ENCODE measurements around the gene SLC27A6.

Gene SLC27A6

GRCh38 chr5:129051283-129051682, 86.0 kb downstream of the SLC27A6 start:
- DNase-seq (no peak), ATAC-seq (replicated peaks) (no peak)
- no peak overlapping the region for H3K27ac Mint-ChIP-seq
- H3K4me1 Mint-ChIP-seq (ENCODE audit: low read depth in 2 of 2), result no peaks in the 10 kb centered on the region
- no peak overlapping the region for H3K4me3 Mint-ChIP-seq
- H3K9me3 Mint-ChIP-seq, result no peaks in the 10 kb centered on the region
- H3K27me3 Mint-ChIP-seq, result peaks cover 5 to 31% of the 10 kb centered on the region in 2 donors
- H3K36me3 Mint-ChIP-seq (ENCODE audit: insufficient read depth), result no peaks in the 10 kb centered on the region

GRCh38 chr5:129053438-129053837, 88.2 kb downstream of the SLC27A6 start:
- Mint-ChIP-seq H3K9me3 (no peaks in the 10 kb centered on the region), H3K4me1 (ENCODE audit: low read depth in 2 of 2) (no peaks in the 10 kb centered on the region), H3K36me3 (ENCODE audit: insufficient read depth) (no peaks in the 10 kb centered on the region), H3K27me3 (peaks cover 5 to 31% of the 10 kb centered on the region in 2 donors), H3K27ac (no peak overlapping the region), H3K4me3 (no peak overlapping the region)
- no peak for DNase-seq
- ATAC-seq (replicated peaks), result no peak

- H3K4me1 Mint-ChIP-seq (ENCODE audit: low read depth in 2 of 2), result no peaks in the 10 kb centered on the region
- no peak overlapping the region for H3K4me3 Mint-ChIP-seq
- DNase-seq (no peak), ATAC-seq (replicated peaks) (no peak)
- no peak overlapping the region for H3K27ac Mint-ChIP-seq
- H3K36me3 Mint-ChIP-seq (ENCODE audit: insufficient read depth), result no peaks in the 10 kb centered on the region
- H3K27me3 Mint-ChIP-seq, result peaks cover 8 to 31% of the 10 kb centered on the region in 2 donors
- no peaks in the 10 kb centered on the region for H3K9me3 Mint-ChIP-seq
These were observed 92.0 kb downstream of the SLC27A6 start for GRCh38 chr5:129057329-129057728.

GRCh38 chr5:129061849-129062248, 96.6 kb downstream of the SLC27A6 start:
- no peak overlapping the region for H3K27ac Mint-ChIP-seq
- H3K4me1 Mint-ChIP-seq (ENCODE audit: low read depth in 2 of 2), result no peaks in the 10 kb centered on the region
- H3K9me3 Mint-ChIP-seq, result no peaks in the 10 kb centered on the region
- ATAC-seq (replicated peaks), result no peak
- no peaks in the 10 kb centered on the region for H3K36me3 Mint-ChIP-seq (ENCODE audit: insufficient read depth)
- H3K27me3 Mint-ChIP-seq, result peaks cover 13 to 17% of the 10 kb centered on the region in 2 donors
- no peak for DNase-seq
- H3K4me3 Mint-ChIP-seq, result no peak overlapping the region

- Mint-ChIP-seq H3K4me3 (no peak overlapping the region), H3K36me3 (ENCODE audit: insufficient read depth) (no peaks in the 10 kb centered on the region), H3K27ac (no peak overlapping the region), H3K27me3 (peaks cover 13 to 16% of the 10 kb centered on the region in 2 donors), H3K4me1 (ENCODE audit: low read depth in 2 of 2) (no peaks in the 10 kb centered on the region), H3K9me3 (no peaks in the 10 kb centered on the region)
- ATAC-seq (replicated peaks) (no peak), DNase-seq (no peak)
These were observed 98.3 kb downstream of the SLC27A6 start for GRCh38 chr5:129063483-129064113.

- no peak for ATAC-seq (replicated peaks)
- Mint-ChIP-seq H3K36me3 (ENCODE audit: insufficient read depth) (no peaks in the 10 kb centered on the region), H3K9me3 (no peaks in the 10 kb centered on the region), H3K4me3 (no peak overlapping the region), H3K27ac (no peak overlapping the region), H3K4me1 (ENCODE audit: low read depth in 2 of 2) (no peaks in the 10 kb centered on the region), H3K27me3 (peaks cover 6 to 26% of the 10 kb centered on the region in 2 donors)
- no peak for DNase-seq
These were observed 100.4 kb downstream of the SLC27A6 start for GRCh38 chr5:129065721-129066120.

- peaks cover 1% of the 10 kb centered on the region for H3K36me3 Mint-ChIP-seq (ENCODE audit: insufficient read depth)
- H3K4me3 Mint-ChIP-seq, result no peak overlapping the region
- peaks cover 1 to 19% of the 10 kb centered on the region in 2 donors for H3K27me3 Mint-ChIP-seq
- no peaks in the 10 kb centered on the region for H3K4me1 Mint-ChIP-seq (ENCODE audit: low read depth in 2 of 2)
- H3K9me3 Mint-ChIP-seq, result no peaks in the 10 kb centered on the region
- no peak for ATAC-seq (replicated peaks)
- no peak overlapping the region for H3K27ac Mint-ChIP-seq
- no peak for DNase-seq
These were observed 102.5 kb downstream of the SLC27A6 start for GRCh38 chr5:129067745-129068144.

- Mint-ChIP-seq H3K4me1 (ENCODE audit: low read depth in 2 of 2) (no peaks in the 10 kb centered on the region), H3K27me3 (peaks cover 17 to 32% of the 10 kb centered on the region in 2 donors), H3K36me3 (ENCODE audit: insufficient read depth) (peaks cover 5% of the 10 kb centered on the region), H3K9me3 (no peaks in the 10 kb centered on the region), H3K4me3 (no peak overlapping the region), H3K27ac (no peak overlapping the region)
- ATAC-seq (replicated peaks), result no peak
- DNase-seq, result no peak
These were observed 104.0 kb downstream of the SLC27A6 start for GRCh38 chr5:129069292-129069691.

- DNase-seq (no peak), ATAC-seq (replicated peaks) (no peak)
- Mint-ChIP-seq H3K9me3 (no peaks in the 10 kb centered on the region), H3K4me1 (ENCODE audit: low read depth in 2 of 2) (no peaks in the 10 kb centered on the region), H3K27me3 (peaks cover 25 to 33% of the 10 kb centered on the region in 2 donors), H3K4me3 (no peak overlapping the region), H3K27ac (no peak overlapping the region), H3K36me3 (ENCODE audit: insufficient read depth) (peaks cover 5% of the 10 kb centered on the region)
These were observed 107.8 kb downstream of the SLC27A6 start for GRCh38 chr5:129073111-129073510.

- no peak overlapping the region for H3K4me3 Mint-ChIP-seq
These were observed 109.6 kb downstream of the SLC27A6 start for GRCh38 chr5:129074903-129075302.

GRCh38 chr5:129077433-129078075, 112.3 kb downstream of the SLC27A6 start:
- DNase-seq (no peak), ATAC-seq (replicated peaks) (no peak)
- Mint-ChIP-seq H3K4me1 (ENCODE audit: low read depth in 2 of 2) (no peaks in the 10 kb centered on the region), H3K36me3 (ENCODE audit: insufficient read depth) (peaks cover 5% of the 10 kb centered on the region), H3K27ac (no peak overlapping the region), H3K27me3 (peaks cover 25 to 26% of the 10 kb centered on the region in 2 donors), H3K9me3 (no peaks in the 10 kb centered on the region), H3K4me3 (no peak overlapping the region)

More at GRCh38 chr5:129074903-129075302, 109.6 kb downstream of the SLC27A6 start:
- H3K9me3 Mint-ChIP-seq, result no peaks in the 10 kb centered on the region
- peaks cover 5% of the 10 kb centered on the region for H3K36me3 Mint-ChIP-seq (ENCODE audit: insufficient read depth)
- ATAC-seq (replicated peaks) (no peak), DNase-seq (no peak)
- H3K27me3 Mint-ChIP-seq, result peaks cover 25 to 26% of the 10 kb centered on the region in 2 donors
- no peak overlapping the region for H3K27ac Mint-ChIP-seq
- no peaks in the 10 kb centered on the region for H3K4me1 Mint-ChIP-seq (ENCODE audit: low read depth in 2 of 2)

- no peaks in the 10 kb centered on the region for H3K36me3 Mint-ChIP-seq (ENCODE audit: insufficient read depth)
- no peaks in the 10 kb centered on the region for H3K9me3 Mint-ChIP-seq
- no peaks in the 10 kb centered on the region for H3K4me1 Mint-ChIP-seq (ENCODE audit: low read depth in 2 of 2)
- DNase-seq, result no peak
- H3K27me3 Mint-ChIP-seq, result peaks cover 19 to 28% of the 10 kb centered on the region in 2 donors
- no peak overlapping the region for H3K4me3 Mint-ChIP-seq
- ATAC-seq (replicated peaks), result no peak
- H3K27ac Mint-ChIP-seq, result no peak overlapping the region
These were observed 113.0 kb downstream of the SLC27A6 start for GRCh38 chr5:129078247-129078646.

- Mint-ChIP-seq H3K9me3 (no peaks in the 10 kb centered on the region), H3K27ac (no peak overlapping the region), H3K36me3 (ENCODE audit: insufficient read depth) (no peaks in the 10 kb centered on the region), H3K27me3 (peaks cover 15 to 30% of the 10 kb centered on the region in 2 donors), H3K4me3 (no peak overlapping the region), H3K4me1 (ENCODE audit: low read depth in 2 of 2) (no peaks in the 10 kb centered on the region)
- ATAC-seq (replicated peaks), result no peak
- no peak for DNase-seq
These were observed 113.4 kb downstream of the SLC27A6 start for GRCh38 chr5:129078660-129079059.

- Mint-ChIP-seq H3K27me3 (peaks cover 6 to 25% of the 10 kb centered on the region in 2 donors), H3K9me3 (no peaks in the 10 kb centered on the region), H3K4me1 (ENCODE audit: low read depth in 2 of 2) (no peaks in the 10 kb centered on the region), H3K36me3 (ENCODE audit: insufficient read depth) (no peaks in the 10 kb centered on the region), H3K4me3 (no peak overlapping the region), H3K27ac (no peak overlapping the region)
- no peak for ATAC-seq (replicated peaks)
- no peak for DNase-seq
These were observed 114.2 kb downstream of the SLC27A6 start for GRCh38 chr5:129079496-129079895.

Measured in effector memory CD8-positive, alpha-beta T cell (primary cell).